Upper lobe of left lung (tissue), 6 donors: ENCODE measurements around the gene UNCX. TPM values are rescaled to one million over a fixed set of nuclear protein-coding genes. Genes with fewer than 3 reads are reported as not detected.

Experiments used
- ATAC-seq, 2 donors: fragments of 200-7000 bp; cut with Tn5 transposase; one replicate each; pipeline ENCODE4 v1.9.1; 2022; ENCODE audit warnings: mild to moderate bottlenecking in 2 of 2, moderate library complexity in 2 of 2; ENCODE audit not compliant: low FRiP score in 2 of 2
- DNase-seq, 2 donors: peaks; one replicate each; pipeline ENCODE4 v3.0.0-alpha.2; 2019 to 2020
- H3K27ac ChIP-seq, 4 donors: fragments of 200-600 bp; sonication (generic); one replicate each; pipeline ENCODE4 v1.5.1; 2016 to 2019
- H3K27me3 ChIP-seq, 4 donors: fragments of 200-600 bp; sonication (generic); one replicate each; pipeline ENCODE4 v1.5.1; 2017 to 2019
- H3K36me3 ChIP-seq, 4 donors: fragments of 200-600 bp; sonication (generic); one replicate each; pipeline ENCODE4 v1.5.1; 2016 to 2019
- H3K4me1 ChIP-seq, 4 donors: fragments of 200-600 bp; sonication (generic); one replicate each; pipeline ENCODE4 v1.5.1; 2018 to 2019
- H3K4me3 ChIP-seq, 4 donors: fragments of 200-600 bp; sonication (generic); one replicate each; pipeline ENCODE4 v1.5.1; 2017 to 2019; ENCODE audit warnings: mild to moderate bottlenecking in 2 of 4, moderate library complexity in 1 of 4
- H3K9me3 ChIP-seq, 4 donors: fragments of 200-600 bp; sonication (generic); one replicate each; pipeline ENCODE4 v1.5.1; 2018 to 2019
- CTCF ChIP-seq, 6 experiments: fragments of 450-650 bp in 4 of 6; fragments of 200-600 bp in 2 of 6; sonication (generic) in 2 of 6; IDR thresholded peaks; one replicate each; pipeline ENCODE4 v1.5.1; 2016 to 2019; ENCODE audit warnings: antibody characterized with exemption in 6 of 6
- EP300 ChIP-seq, 4 donors: sonication (generic); formaldehyde crosslinking; IDR thresholded peaks; one replicate each; pipeline ENCODE4 v1.5.1; 2017; ENCODE audit warnings: antibody characterized with exemption in 4 of 4, control low read depth in 2 of 4
- POLR2A ChIP-seq, 4 donors: fragments of 450-650 bp; IDR thresholded peaks; one replicate each; pipeline ENCODE4 v1.5.1; 2016 to 2017; ENCODE audit warnings: antibody characterized with exemption in 4 of 4, mild to moderate bottlenecking in 2 of 4
- POLR2AphosphoS5 ChIP-seq, 2 donors: sonication (generic); formaldehyde crosslinking; IDR thresholded peaks; one replicate each; pipeline ENCODE4 v1.5.1; 2017; ENCODE audit warnings: antibody characterized with exemption in 2 of 2
- WGBS, 2 donors: methylation state at CpG; one replicate each; pipeline ENCODE4 v1.1.5; 2017 to 2018; 5-methylcytosine and 5-hydroxymethylcytosine counted together
- total RNA-seq, 6 donors: library from RNA; depleted of rRNA in 4 of 6; stranded (reverse); fragments of >200 nt in 4 of 6; gene quantifications; one replicate each; pipeline versions ENCODE4 v1.1.0 to v1.2.1, GENCODE V29; 2016 to 2021
- donor health status: DM: no; HTN: no; CAD: no; lungs with moderate emphysema.
- donor health status: DM: no; HTN: yes; CAD: no; lungs with severe emphysema.

Gene UNCX
- total RNA-seq = not detected

DNA sequence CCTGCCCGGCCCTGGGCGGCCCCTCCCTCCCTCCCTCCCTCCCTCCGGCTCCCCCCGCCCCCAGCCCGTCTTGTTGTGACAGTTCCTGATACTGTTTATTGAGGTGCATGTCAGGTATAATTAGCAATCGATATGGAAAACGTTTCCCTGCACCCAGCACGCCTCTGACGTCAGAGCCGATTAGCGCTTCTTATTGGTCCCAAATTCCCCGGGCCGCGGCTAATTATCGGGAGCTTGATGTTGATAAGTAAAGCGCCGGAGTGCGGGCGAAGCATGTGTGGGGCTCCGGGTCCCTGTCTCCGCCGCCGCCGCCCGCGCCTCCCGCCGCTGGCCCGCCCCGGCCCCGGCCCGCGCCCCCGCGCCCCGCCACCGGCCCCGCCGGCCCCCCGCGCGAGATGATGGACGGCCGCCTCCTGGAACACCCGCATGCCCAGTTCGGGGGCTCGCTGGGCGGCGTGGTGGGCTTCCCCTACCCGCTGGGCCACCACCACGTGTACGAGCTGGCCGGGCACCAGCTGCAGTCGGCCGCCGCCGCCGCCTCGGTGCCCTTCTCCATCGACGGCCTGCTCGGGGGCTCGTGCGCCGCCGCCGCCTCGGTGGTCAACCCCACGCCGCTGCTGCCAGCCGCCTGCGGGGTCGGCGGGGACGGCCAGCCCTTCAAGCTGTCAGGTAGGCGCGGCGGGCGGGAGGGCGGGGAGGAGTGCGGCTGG lies at the start of gene UNCX:
Gene UNCX (plus strand): TSS at position 250 of the 710 bp plus-strand sequence. CDS start 146 bp downstream, at position 396.
- DNase-seq (no peak), ATAC-seq (no peak)
- TF ChIP-seq CTCF (IDR thresholded peaks at IDR 0.05) = no peak
- TF ChIP-seq POLR2A (IDR thresholded peaks at IDR 0.05) = no peak
- TF ChIP-seq POLR2AphosphoS5 (IDR thresholded peaks at IDR 0.05) = no peak
- no peak for TF ChIP-seq EP300 (IDR thresholded peaks at IDR 0.05)
- Histone ChIP-seq H3K9me3 (no peaks in the 10 kb centered on the region), H3K4me1 (peaks cover 6 to 66% (median 19%) of the 10 kb centered on the region in 4 donors), H3K36me3 (no peaks in the 10 kb centered on the region), H3K4me3 (no peak within 1 kb of the TSS), H3K27ac (no peak within 1 kb of the TSS), H3K27me3 (peaks cover 3 to 92% (median 61%) of the 10 kb centered on the region in 4 donors)
- 2 to 6% methylated on average over 18 to 24 of the region's 81 CpGs for WGBS, 2 donors

GRCh38 chr7:1187127-1187526 lies 45.5 kb upstream of the UNCX start:
- DNase-seq = no peak
- peaks cover 0 to 10% (median 0%) of the 10 kb centered on the region in 4 donors for H3K27me3 ChIP-seq
- no peaks in the 10 kb centered on the region for H3K36me3 ChIP-seq
- 70 to 77% methylated on average over 11 of the region's 11 CpGs for WGBS, 2 donors
- no peak for ATAC-seq
- no peak overlapping the region for H3K27ac ChIP-seq
- TF ChIP-seq POLR2A (IDR thresholded peaks at IDR 0.05) = no peak
- no peak for TF ChIP-seq CTCF (IDR thresholded peaks at IDR 0.05)
- TF ChIP-seq EP300 (IDR thresholded peaks at IDR 0.05) = no peak
- no peak for TF ChIP-seq POLR2AphosphoS5 (IDR thresholded peaks at IDR 0.05)
- H3K4me3 ChIP-seq = no peak overlapping the region
- H3K4me1 ChIP-seq = peaks cover 0 to 8% (median 1%) of the 10 kb centered on the region in 4 donors
- no peaks in the 10 kb centered on the region for H3K9me3 ChIP-seq

- ATAC-seq (no peak), DNase-seq (no peak)
- Histone ChIP-seq H3K36me3 (no peaks in the 10 kb centered on the region), H3K27ac (no peak overlapping the region), H3K4me3 (no peak overlapping the region), H3K4me1 (peaks cover 0 to 7% (median 3%) of the 10 kb centered on the region in 4 donors), H3K9me3 (no peaks in the 10 kb centered on the region), H3K27me3 (peaks cover 0 to 10% (median 0%) of the 10 kb centered on the region in 4 donors)
- 78 to 93% methylated on average over 5 to 6 of the region's 6 CpGs for WGBS, 2 donors
- no peak for TF ChIP-seq POLR2AphosphoS5 (IDR thresholded peaks at IDR 0.05)
- TF ChIP-seq EP300 (IDR thresholded peaks at IDR 0.05) = no peak
These were observed 43.9 kb upstream of the UNCX start for GRCh38 chr7:1188720-1189294.

GRCh38 chr7:1189986-1190772 lies 42.5 kb upstream of the UNCX start:
- Histone ChIP-seq H3K27me3 (peaks cover 0 to 8% (median 0%) of the 10 kb centered on the region in 4 donors), H3K27ac (no peak overlapping the region), H3K4me3 (no peak overlapping the region), H3K4me1 (peaks cover 0 to 7% (median 3%) of the 10 kb centered on the region in 4 donors), H3K36me3 (no peaks in the 10 kb centered on the region), H3K9me3 (no peaks in the 10 kb centered on the region)
- DNase-seq (no peak), ATAC-seq (no peak)
- TF ChIP-seq EP300 (IDR thresholded peaks at IDR 0.05) (no peak), POLR2A (IDR thresholded peaks at IDR 0.05) (no peak), CTCF (IDR thresholded peaks at IDR 0.05) (no peak), POLR2AphosphoS5 (IDR thresholded peaks at IDR 0.05) (no peak)
- 85 to 89% methylated on average over 10 of the region's 10 CpGs for WGBS, 2 donors

- no peaks in the 10 kb centered on the region for H3K36me3 ChIP-seq
- TF ChIP-seq POLR2AphosphoS5 (IDR thresholded peaks at IDR 0.05) (no peak), CTCF (IDR thresholded peaks at IDR 0.05) (no peak), POLR2A (IDR thresholded peaks at IDR 0.05) (no peak)
- no peaks in the 10 kb centered on the region for H3K27me3 ChIP-seq
- DNase-seq (no peak), ATAC-seq (no peak)
- H3K9me3 ChIP-seq = no peaks in the 10 kb centered on the region
- peaks cover 0 to 7% (median 3%) of the 10 kb centered on the region in 4 donors for H3K4me1 ChIP-seq
- H3K4me3 ChIP-seq = no peak overlapping the region
- H3K27ac ChIP-seq = no peak overlapping the region
- WGBS, 2 donors = 32 to 33% methylated on average over 14 to 15 of the region's 15 CpGs
These were observed 40.4 kb upstream of the UNCX start for GRCh38 chr7:1192171-1192676.
